BE2C (cell line): ENCODE data around the gene N4BP2.

ENCODE experiments used
- DNase-seq: peaks from one replicate; pipeline ENCODE4 v3.0.0-alpha.2; 2020
- H3K27me3 ChIP-seq: fragments of 250-450 bp; sonication (Bioruptor Pico); 2 replicates; pipeline ENCODE4 v1.5.1; 2020; ENCODE audit warnings: mild to moderate bottlenecking
- H3K36me3 ChIP-seq: fragments of 250-450 bp; sonication (Bioruptor Pico); 2 replicates; pipeline ENCODE4 v1.5.1; 2020; ENCODE audit warnings: mild to moderate bottlenecking
- H3K4me1 ChIP-seq: fragments of 250-450 bp; sonication (Bioruptor Pico); 2 replicates; pipeline ENCODE4 v1.5.1; 2020
- H3K4me3 ChIP-seq: 2 replicates; pipeline ENCODE4 v1.5.1; 2011; ENCODE audit warnings: low read depth, low read length
- H3K9me3 ChIP-seq: fragments of 250-450 bp; sonication (Bioruptor Pico); 2 replicates; pipeline ENCODE4 v1.5.1; 2020
- CTCF ChIP-seq: IDR thresholded peaks from 2 replicates; pipeline ENCODE4 v1.5.1; 2012; ENCODE audit warnings: mild to moderate bottlenecking, low read depth, low read length

N4BP2 gene

GRCh38 chr4:40055863-40056715, 561 bp upstream of the N4BP2 start:
- no peaks in the 10 kb centered on the region for H3K9me3 ChIP-seq
- no peaks in the 10 kb centered on the region for H3K4me1 ChIP-seq
- peak overlapping the region; percentile 84 for H3K4me3 ChIP-seq
- H3K27me3 ChIP-seq: no peaks in the 10 kb centered on the region
- no peaks in the 10 kb centered on the region for H3K36me3 ChIP-seq
- peak; percentile 71 for DNase-seq
- no peak for TF ChIP-seq CTCF

GRCh38 chr4:40057586-40058091, 989 bp downstream of the N4BP2 start:
- DNase-seq: peak; percentile 82
- H3K4me3 ChIP-seq: peak overlapping the region; percentile 81
- no peaks in the 10 kb centered on the region for H3K9me3 ChIP-seq
- no peaks in the 10 kb centered on the region for H3K4me1 ChIP-seq
- TF ChIP-seq CTCF: no peak
- H3K36me3 ChIP-seq: no peaks in the 10 kb centered on the region
- H3K27me3 ChIP-seq: no peaks in the 10 kb centered on the region

GRCh38 chr4:40058121-40058520, 1.5 kb downstream of the N4BP2 start:
- Histone ChIP-seq H3K36me3 (no peaks in the 10 kb centered on the region), H3K27me3 (no peaks in the 10 kb centered on the region), H3K9me3 (no peaks in the 10 kb centered on the region), H3K4me1 (no peaks in the 10 kb centered on the region), H3K4me3 (peak overlapping the region; percentile 81)
- no peak for DNase-seq
- TF ChIP-seq CTCF: no peak

- H3K9me3 ChIP-seq: no peaks in the 10 kb centered on the region
- no peak for DNase-seq
- H3K4me3 ChIP-seq: peak overlapping the region; percentile 81
- no peak for TF ChIP-seq CTCF
- H3K4me1 ChIP-seq: no peaks in the 10 kb centered on the region
- H3K27me3 ChIP-seq: no peaks in the 10 kb centered on the region
- H3K36me3 ChIP-seq: 0 out of 2 replicates have a peak, but pooled peaks cover 2% of the 10 kb centered on the region
These were observed 2.2 kb downstream of the N4BP2 start for GRCh38 chr4:40058854-40059253.

GRCh38 chr4:40059362-40059761, 2.7 kb downstream of the N4BP2 start:
- Histone ChIP-seq H3K9me3 (no peaks in the 10 kb centered on the region), H3K36me3 (0 out of 2 replicates have a peak, but pooled peaks cover 7% of the 10 kb centered on the region), H3K4me3 (no peak overlapping the region), H3K4me1 (no peaks in the 10 kb centered on the region), H3K27me3 (no peaks in the 10 kb centered on the region)
- TF ChIP-seq CTCF: no peak
- DNase-seq: no peak

- Histone ChIP-seq H3K4me1 (no peaks in the 10 kb centered on the region), H3K27me3 (no peaks in the 10 kb centered on the region), H3K36me3 (0 out of 2 replicates have a peak, but pooled peaks cover 7% of the 10 kb centered on the region), H3K9me3 (no peaks in the 10 kb centered on the region), H3K4me3 (no peak overlapping the region)
- no peak for TF ChIP-seq CTCF
- DNase-seq: no peak
These were observed 8.4 kb downstream of the N4BP2 start for GRCh38 chr4:40065010-40065409.
